SK-N-MC (cell line): ENCODE results near the gene HSPA4.

Experiments
- EZH2 ChIP-seq: fragments of 200-600 bp; sonication (generic); IDR thresholded peaks from one replicate; pipeline ENCODE4 v1.6.1; 2017; ENCODE audit warnings: antibody characterized with exemption
- FOXP2 ChIP-seq: optimal IDR thresholded peaks from 2 replicates; pipeline ENCODE3; 2011; ENCODE audit warnings: mild to moderate bottlenecking, moderate library complexity; ENCODE audit not compliant: insufficient read depth; ENCODE audit errors: extremely low read length, control extremely low read depth
- POLR2AphosphoS5 ChIP-seq: IDR thresholded peaks from 2 replicates; pipeline ENCODE4 v1.6.1; 2012; ENCODE audit warnings: mild to moderate bottlenecking, low read depth, low read length, borderline replicate concordance

GRCh38 chr5:133108481-133108921 lies 56.7 kb downstream of the HSPA4 start:
- TF ChIP-seq EZH2 (no peak), POLR2AphosphoS5 (no peak), FOXP2 (no peak)
